Glutamatergic neuron (in vitro differentiated cells): ENCODE measurements around the gene CHD5. TPM values are rescaled to one million over a fixed set of nuclear protein-coding genes. Genes with fewer than 3 reads are reported as not detected.

Experiments
- DNase-seq: peaks from one replicate; pipeline ENCODE4 v3.0.0; 2022
- H3K27ac Mint-ChIP-seq: one replicate; pipeline ENCODE4 v1.8.0; 2020; ENCODE audit warnings: mild to moderate bottlenecking, mixed read lengths, inconsistent platforms; ENCODE audit not compliant: unreplicated experiment
- H3K27me3 Mint-ChIP-seq: one replicate; pipeline ENCODE4 v1.8.0; 2020; ENCODE audit warnings: mild to moderate bottlenecking, moderate library complexity, mixed read lengths, inconsistent platforms; ENCODE audit not compliant: unreplicated experiment
- H3K36me3 Mint-ChIP-seq: one replicate; pipeline ENCODE4 v1.8.0; 2020; ENCODE audit warnings: mild to moderate bottlenecking, mixed read lengths, inconsistent platforms; ENCODE audit not compliant: unreplicated experiment
- H3K4me1 Mint-ChIP-seq: one replicate; pipeline ENCODE4 v1.8.0; 2020; ENCODE audit warnings: mild to moderate bottlenecking, low read depth, mixed read lengths, inconsistent platforms; ENCODE audit not compliant: unreplicated experiment
- H3K4me3 Mint-ChIP-seq: one replicate; pipeline ENCODE4 v1.8.0; 2020; ENCODE audit warnings: mild to moderate bottlenecking, mixed read lengths, inconsistent platforms; ENCODE audit not compliant: unreplicated experiment
- H3K9me3 Mint-ChIP-seq: one replicate; pipeline ENCODE4 v1.8.0; 2020; ENCODE audit warnings: mild to moderate bottlenecking, moderate library complexity, mixed read lengths, inconsistent platforms; ENCODE audit not compliant: unreplicated experiment
- CTCF ChIP-seq: fragments of 200-600 bp; sonication (generic); IDR thresholded peaks from one replicate; pipeline ENCODE4 v1.5.0; 2021; ENCODE audit not compliant: partially characterized antibody, unreplicated experiment
- total RNA-seq: library from RNA; stranded (reverse); fragmentation: NEBNext Ultra II Directional; extraction: Animal tissue kit (Norgen Biotek cat#: 25700); gene quantifications from one replicate; pipeline ENCODE4 v1.2.1, GENCODE V29; 2021; ENCODE audit not compliant: unreplicated experiment

Gene CHD5
- total RNA-seq, 1 donor from 2014 or later: 0.96 TPM

GRCh38 chr1:6191968-6192367, 11.8 kb upstream of the CHD5 start:
- Mint-ChIP-seq H3K36me3 (peaks cover 5% of the 10 kb centered on the region), H3K4me3 (no peak overlapping the region), H3K27me3 (no peaks in the 10 kb centered on the region), H3K4me1 (no peaks in the 10 kb centered on the region), H3K27ac (no peak overlapping the region), H3K9me3 (no peaks in the 10 kb centered on the region)
- TF ChIP-seq CTCF: no peak
- no peak for DNase-seq

DNA sequence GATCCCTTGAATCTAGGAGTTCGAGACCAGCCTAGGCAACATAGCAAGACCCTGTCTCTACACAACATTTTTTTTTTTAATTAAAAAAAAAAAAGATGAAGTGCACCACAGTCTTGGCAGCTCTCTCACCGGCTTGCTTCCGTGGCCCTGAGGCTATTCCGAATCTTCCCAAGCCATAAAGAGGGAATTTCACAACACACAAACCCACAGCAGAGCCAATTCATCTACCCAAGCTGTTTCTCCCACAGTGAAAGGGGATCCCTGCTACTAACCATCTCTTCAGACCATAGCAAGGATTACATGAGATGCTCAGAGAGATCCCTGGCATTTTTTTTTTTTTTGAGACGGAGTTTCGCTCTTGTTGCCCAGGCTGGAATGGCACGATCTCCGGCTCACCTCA, 8.3 kb upstream of the CHD5 start:
- Mint-ChIP-seq H3K9me3 (no peaks in the 10 kb centered on the region), H3K27ac (no peak overlapping the region), H3K36me3 (peaks cover 5% of the 10 kb centered on the region), H3K4me3 (no peak overlapping the region), H3K4me1 (no peaks in the 10 kb centered on the region), H3K27me3 (no peaks in the 10 kb centered on the region)
- DNase-seq: no peak
- no peak for TF ChIP-seq CTCF

DNA sequence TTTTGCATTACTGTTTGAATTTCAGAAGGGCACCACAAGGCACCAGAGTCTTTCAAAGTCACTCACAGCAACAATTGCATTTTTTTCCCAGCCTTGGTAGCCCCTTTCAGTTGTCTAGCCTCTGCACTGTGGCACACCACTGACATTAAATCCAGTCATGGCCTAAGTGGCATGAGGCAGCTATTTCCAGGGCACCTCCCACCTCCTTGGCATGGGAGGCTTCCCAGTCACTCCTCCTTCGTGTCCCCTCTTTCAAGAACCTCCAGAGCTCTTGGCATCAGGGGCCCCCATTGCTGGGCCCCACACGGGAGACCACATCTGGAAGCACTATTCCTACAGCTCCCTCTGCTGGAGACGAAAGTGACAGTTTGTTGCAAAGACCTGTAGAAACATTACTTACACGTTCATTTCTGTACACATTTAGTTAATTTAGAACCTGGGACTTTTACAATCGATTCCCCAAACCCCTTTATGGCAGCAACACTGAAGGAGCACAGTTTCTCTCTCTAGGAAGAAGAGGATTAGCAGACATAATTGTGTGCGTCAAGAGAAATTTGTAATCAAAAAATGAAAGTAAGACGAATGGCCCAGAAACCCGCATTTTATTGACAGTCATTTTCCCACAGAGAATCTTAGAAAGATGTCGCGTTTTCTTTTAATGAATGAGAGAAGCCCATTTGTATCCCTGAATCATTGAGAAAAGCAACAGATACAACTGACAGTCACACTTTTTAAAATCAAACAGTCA, 5.7 kb upstream of the CHD5 start:
- Mint-ChIP-seq H3K36me3 (no peaks in the 10 kb centered on the region), H3K4me1 (peaks cover 3% of the 10 kb centered on the region), H3K27me3 (peaks cover 10% of the 10 kb centered on the region), H3K4me3 (no peak overlapping the region), H3K27ac (no peak overlapping the region), H3K9me3 (peaks cover 4% of the 10 kb centered on the region)
- no peak for DNase-seq
- TF ChIP-seq CTCF: peak; percentile 57

GRCh38 chr1:6185151-6185550, 5.0 kb upstream of the CHD5 start:
- H3K4me3 Mint-ChIP-seq: no peak overlapping the region
- H3K27me3 Mint-ChIP-seq: peaks cover 10% of the 10 kb centered on the region
- peaks cover 3% of the 10 kb centered on the region for H3K4me1 Mint-ChIP-seq
- peaks cover 4% of the 10 kb centered on the region for H3K9me3 Mint-ChIP-seq
- no peak overlapping the region for H3K27ac Mint-ChIP-seq
- H3K36me3 Mint-ChIP-seq: no peaks in the 10 kb centered on the region
- no peak for DNase-seq
- TF ChIP-seq CTCF: no peak

DNA sequence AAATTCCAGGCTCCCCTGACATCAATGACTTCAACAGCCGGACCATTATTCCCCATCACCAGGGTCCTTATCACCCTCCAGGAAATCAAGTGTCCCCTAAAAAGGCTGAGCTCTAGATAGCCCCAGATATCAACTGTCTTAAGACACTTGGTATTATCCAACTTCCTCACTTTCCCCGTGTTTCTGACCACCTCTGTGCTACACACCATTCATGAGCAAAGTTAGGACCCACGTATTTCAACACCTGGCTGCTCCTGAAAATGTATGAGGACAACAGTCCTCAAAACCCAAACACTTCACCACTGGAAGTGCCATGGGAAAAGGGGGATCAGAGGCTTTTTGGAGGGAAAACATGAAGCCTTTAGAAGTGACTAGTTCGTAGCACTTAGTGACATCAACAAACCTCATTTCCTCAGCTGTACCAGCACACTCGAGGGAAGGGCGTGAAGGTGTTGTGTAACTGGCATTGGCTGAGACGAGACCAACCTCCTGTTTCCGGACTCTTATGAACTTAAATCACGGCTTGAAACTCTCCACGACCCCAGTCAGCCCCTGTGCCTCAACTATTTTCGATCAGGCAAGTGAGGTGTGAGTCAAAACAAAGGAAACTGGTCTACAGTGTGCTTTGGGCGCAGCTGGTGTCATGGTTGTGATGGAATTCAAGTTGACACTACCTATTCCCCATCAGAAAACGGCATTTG, 4.1 kb upstream of the CHD5 start:
- Mint-ChIP-seq H3K4me3 (no peak overlapping the region), H3K27ac (no peak overlapping the region), H3K27me3 (peaks cover 10% of the 10 kb centered on the region), H3K9me3 (peaks cover 4% of the 10 kb centered on the region), H3K36me3 (no peaks in the 10 kb centered on the region), H3K4me1 (peaks cover 3% of the 10 kb centered on the region)
- no peak for DNase-seq
- TF ChIP-seq CTCF: no peak
